Measurements from ENCODE around the gene FAM107B.

DNA sequence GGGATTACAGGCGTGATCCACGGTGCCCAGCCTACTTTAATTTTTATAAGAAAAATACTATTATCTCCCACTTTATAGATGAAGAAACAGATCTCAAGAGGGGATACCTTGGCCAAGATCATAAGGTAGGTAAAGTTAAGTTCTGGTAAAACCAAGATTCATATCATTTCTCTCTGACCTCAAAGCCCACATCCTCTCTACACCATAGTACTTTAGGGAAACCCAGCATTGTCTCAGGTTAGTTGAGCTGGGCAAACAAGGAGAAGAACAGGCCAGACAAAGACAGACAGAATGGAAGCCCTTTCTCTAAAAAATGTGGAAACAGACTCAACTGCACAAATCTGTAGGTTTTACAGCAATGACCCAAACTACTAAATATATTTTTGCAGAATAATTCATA lies 246.2 kb downstream of the FAM107B start:
- TF ChIP-seq EP300 (IDR thresholded peaks at IDR 0.05) = no peak
- no peak for TF ChIP-seq POLR2A (IDR thresholded peaks at IDR 0.05)
- TF ChIP-seq, protein P1, sequence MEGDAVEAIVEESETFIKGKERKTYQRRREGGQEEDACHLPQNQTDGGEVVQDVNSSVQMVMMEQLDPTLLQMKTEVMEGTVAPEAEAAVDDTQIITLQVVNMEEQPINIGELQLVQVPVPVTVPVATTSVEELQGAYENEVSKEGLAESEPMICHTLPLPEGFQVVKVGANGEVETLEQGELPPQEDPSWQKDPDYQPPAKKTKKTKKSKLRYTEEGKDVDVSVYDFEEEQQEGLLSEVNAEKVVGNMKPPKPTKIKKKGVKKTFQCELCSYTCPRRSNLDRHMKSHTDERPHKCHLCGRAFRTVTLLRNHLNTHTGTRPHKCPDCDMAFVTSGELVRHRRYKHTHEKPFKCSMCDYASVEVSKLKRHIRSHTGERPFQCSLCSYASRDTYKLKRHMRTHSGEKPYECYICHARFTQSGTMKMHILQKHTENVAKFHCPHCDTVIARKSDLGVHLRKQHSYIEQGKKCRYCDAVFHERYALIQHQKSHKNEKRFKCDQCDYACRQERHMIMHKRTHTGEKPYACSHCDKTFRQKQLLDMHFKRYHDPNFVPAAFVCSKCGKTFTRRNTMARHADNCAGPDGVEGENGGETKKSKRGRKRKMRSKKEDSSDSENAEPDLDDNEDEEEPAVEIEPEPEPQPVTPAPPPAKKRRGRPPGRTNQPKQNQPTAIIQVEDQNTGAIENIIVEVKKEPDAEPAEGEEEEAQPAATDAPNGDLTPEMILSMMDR (IDR thresholded peaks at IDR 0.05) = no peak

All from gastroesophageal sphincter (tissue), 3 donors.